Measurements from ENCODE around the gene EPHA1. TPM values are rescaled to one million over a fixed set of nuclear protein-coding genes. Genes with fewer than 3 reads are reported as not detected.

The EPHA1 gene
- total RNA-seq, 1 donor from 2014 or later = 7.9 TPM

GRCh38 chr7:143361552-143362130 is 47.0 kb downstream of the EPHA1 start:
- TF ChIP-seq CTCF (IDR thresholded peaks at IDR 0.05; ENCODE audit: insufficient read depth, low read length, poor library complexity, severe bottlenecking) = no peak
- no peak for DNase-seq (ENCODE audit: low read depth)
- peak overlapping the region; percentile 43 for H3K4me3 ChIP-seq (ENCODE audit: low read depth, low read length)
- peaks cover 38% of the 10 kb centered on the region for H3K27me3 ChIP-seq (ENCODE audit: control insufficient read depth, insufficient read depth, low read length)
- H3K36me3 ChIP-seq (ENCODE audit: control insufficient read depth, insufficient read depth, low read length) = no peaks in the 10 kb centered on the region

GRCh38 chr7:143360788-143361551 is 47.7 kb downstream of the EPHA1 start:
- no peak for TF ChIP-seq CTCF (IDR thresholded peaks at IDR 0.05; ENCODE audit: insufficient read depth, low read length, poor library complexity, severe bottlenecking)
- peaks cover 38% of the 10 kb centered on the region for H3K27me3 ChIP-seq (ENCODE audit: control insufficient read depth, insufficient read depth, low read length)

GRCh38 chr7:143359771-143360353 is 48.8 kb downstream of the EPHA1 start:
- no peak for DNase-seq (ENCODE audit: low read depth)
- no peaks in the 10 kb centered on the region for H3K36me3 ChIP-seq (ENCODE audit: control insufficient read depth, insufficient read depth, low read length)
- H3K27me3 ChIP-seq (ENCODE audit: control insufficient read depth, insufficient read depth, low read length) = peaks cover 38% of the 10 kb centered on the region

More at GRCh38 chr7:143360788-143361551, 47.7 kb downstream of the EPHA1 start:
- DNase-seq (ENCODE audit: low read depth) = no peak
- no peaks in the 10 kb centered on the region for H3K36me3 ChIP-seq (ENCODE audit: control insufficient read depth, insufficient read depth, low read length)
- no peak overlapping the region for H3K4me3 ChIP-seq (ENCODE audit: low read depth, low read length)

DNA sequence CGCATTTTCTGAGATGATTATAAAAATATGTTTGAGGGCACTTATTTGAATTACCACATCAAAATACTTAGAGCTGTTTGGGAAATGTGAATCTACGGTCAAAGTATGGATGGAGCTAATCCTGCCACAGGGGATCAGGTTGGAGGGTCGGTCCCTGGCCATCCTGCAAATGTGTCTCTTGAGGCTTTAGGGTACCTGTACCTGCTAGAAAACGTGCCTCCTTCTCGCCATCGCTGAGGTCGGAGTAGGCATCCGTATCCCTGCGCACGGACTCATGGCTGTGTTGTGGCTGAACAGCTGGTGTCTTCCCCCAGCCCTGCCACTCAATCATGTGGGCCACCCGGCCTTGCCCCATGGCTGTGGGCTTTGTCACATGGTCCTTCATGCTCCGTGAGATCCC is 50.0 kb downstream of the EPHA1 start:
- TF ChIP-seq CTCF (IDR thresholded peaks at IDR 0.05; ENCODE audit: insufficient read depth, low read length, poor library complexity, severe bottlenecking) = no peak
- no peaks in the 10 kb centered on the region for H3K36me3 ChIP-seq (ENCODE audit: control insufficient read depth, insufficient read depth, low read length)
- H3K27me3 ChIP-seq (ENCODE audit: control insufficient read depth, insufficient read depth, low read length) = peaks cover 37% of the 10 kb centered on the region
- DNase-seq (ENCODE audit: low read depth) = no peak
- no peak overlapping the region for H3K4me3 ChIP-seq (ENCODE audit: low read depth, low read length)

More at GRCh38 chr7:143359771-143360353, 48.8 kb downstream of the EPHA1 start:
- no peak for TF ChIP-seq CTCF (IDR thresholded peaks at IDR 0.05; ENCODE audit: insufficient read depth, low read length, poor library complexity, severe bottlenecking)
- H3K4me3 ChIP-seq (ENCODE audit: low read depth, low read length) = no peak overlapping the region

DNA sequence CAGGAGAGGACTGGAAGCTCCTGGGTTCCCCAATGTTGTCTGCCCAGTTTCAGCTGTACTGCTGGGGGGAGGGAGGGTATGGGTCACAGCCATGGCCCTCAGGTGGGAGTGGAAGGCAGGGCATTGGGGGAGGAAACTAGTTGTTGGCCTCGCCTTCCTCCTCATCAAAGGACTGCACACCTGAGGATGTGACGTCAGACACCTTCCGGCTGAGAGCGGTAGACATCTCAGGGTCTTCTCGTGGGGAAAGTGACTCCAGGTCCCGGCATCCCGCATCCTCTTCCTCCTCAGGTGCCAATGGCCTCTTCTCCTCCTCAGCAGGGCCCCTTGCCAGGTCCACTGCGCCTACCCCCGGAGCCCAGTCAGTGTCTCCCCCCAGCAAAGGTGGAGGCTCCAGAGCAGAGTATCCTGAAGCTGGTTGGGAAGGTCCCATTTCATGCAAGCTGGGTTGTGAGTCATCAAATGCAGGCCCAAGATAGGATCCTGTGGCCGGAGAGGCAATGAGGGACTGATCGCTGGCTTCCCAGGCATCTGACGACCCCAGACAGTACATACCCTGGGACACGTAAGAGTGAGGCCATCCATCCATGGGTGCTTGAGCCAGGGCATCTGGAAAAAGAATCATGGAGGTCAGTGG is 52.1 kb downstream of the EPHA1 start:
- Histone ChIP-seq H3K27me3 (ENCODE audit: control insufficient read depth, insufficient read depth, low read length) (peaks cover 19% of the 10 kb centered on the region), H3K36me3 (ENCODE audit: control insufficient read depth, insufficient read depth, low read length) (no peaks in the 10 kb centered on the region), H3K4me3 (ENCODE audit: low read depth, low read length) (no peak overlapping the region)
- no peak for DNase-seq (ENCODE audit: low read depth)
- no peak for TF ChIP-seq CTCF (IDR thresholded peaks at IDR 0.05; ENCODE audit: insufficient read depth, low read length, poor library complexity, severe bottlenecking)
